ENCODE results near the gene SLC7A4. TPM values are rescaled to one million over a fixed set of nuclear protein-coding genes. Genes with fewer than 3 reads are reported as not detected.

SLC7A4 gene
- total and polyA plus RNA-seq, 2 of the 8 experiments (the other 6 are each of a cell fraction or from before 2014, with no cell fraction given): 0.92 TPM; not detected in 1

DNA sequence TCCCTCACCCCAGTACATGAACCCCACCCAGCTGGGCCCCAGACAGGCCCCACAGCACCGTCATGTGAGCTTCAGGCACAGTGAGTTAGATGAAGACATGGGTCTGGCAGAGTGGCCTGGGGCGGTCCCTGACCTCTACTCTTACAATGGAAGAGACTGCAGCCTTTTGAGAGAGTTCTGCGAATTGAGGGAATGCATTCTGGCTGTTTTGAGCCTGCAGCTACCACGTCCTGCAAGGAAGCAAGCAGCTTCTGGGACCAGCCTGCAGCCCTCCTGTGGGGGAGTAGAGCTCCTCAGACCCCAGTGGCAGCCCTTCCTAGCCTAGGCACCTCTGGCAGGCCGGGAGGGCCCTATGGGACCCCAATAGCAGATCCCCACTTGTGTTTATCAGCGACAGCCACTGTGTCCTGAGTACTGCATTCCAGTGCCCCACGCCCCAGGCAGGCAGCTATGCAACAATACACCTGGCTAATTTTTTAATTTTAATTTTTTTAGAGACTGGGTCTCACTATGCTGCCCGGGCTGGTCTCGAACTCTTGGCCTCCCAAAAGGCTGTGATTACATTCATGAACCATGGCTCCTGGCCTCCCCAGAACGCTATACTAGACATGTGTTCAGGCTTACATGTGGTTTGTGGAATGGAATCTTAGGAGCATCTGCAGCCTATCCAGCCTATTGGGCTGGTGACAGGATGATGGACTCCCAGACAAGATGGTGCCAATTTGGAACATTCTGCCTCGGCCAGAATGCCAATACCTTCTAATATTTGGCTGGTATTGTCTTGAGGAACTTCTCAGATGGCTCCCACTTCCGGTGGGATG is 717 bp upstream of the SLC7A4 start:
- H3K23me2 ChIP-seq (ENCODE audit: low read depth, low read length): peaks cover 9% of the 10 kb centered on the region; the same call in 1 of the 2 replicates
- H4K91ac ChIP-seq (replicated peaks; ENCODE audit: insufficient read length, low read length): no peak overlapping the region
- WGBS, 2 experiments (ENCODE audit: extremely low coverage in 1 of 2, insufficient coverage in 1 of 2, insufficient read length in 1 of 2, insufficient replicate concordance in 2 of 2, low coverage in 1 of 2, low lambda C conversion rate in 2 of 2, missing lambda C conversion rate in 1 of 2): 75% methylated on average over 12 of the region's 12 CpGs; no CpG with 5 or more reads in 1 of the 2 experiments
- no peak overlapping the region for H3K14ac ChIP-seq (ENCODE audit: insufficient read length)
- no peak for FAIRE-seq
- H3K27ac ChIP-seq (ENCODE audit: low read depth, low read length): no peak overlapping the region
- H3K23ac ChIP-seq (ENCODE audit: insufficient read length): no peak overlapping the region
- no peak overlapping the region; the same call in 1 of the 2 replicates for H4K8ac ChIP-seq (ENCODE audit: extremely low read depth, insufficient read depth, low read length)
- no peak overlapping the region for H2AK5ac ChIP-seq (ENCODE audit: low read depth, low read length)
- no peak overlapping the region for H2BK120ac ChIP-seq (replicated peaks; ENCODE audit: low read depth, low read length)
- H3K4me2 ChIP-seq (ENCODE audit: insufficient read depth in 1 of 2, low read depth in 2 of 2, low read length in 2 of 2): peak overlapping the region; percentile 65 to 78
- no peak overlapping the region for H4K5ac ChIP-seq (ENCODE audit: insufficient read length, low read depth, low read length)
- no peaks in the 10 kb centered on the region for H3K79me2 ChIP-seq (ENCODE audit: control insufficient read depth in 1 of 2, insufficient read depth in 2 of 2, low read length in 2 of 2)
- no peak overlapping the region for H2BK5ac ChIP-seq (ENCODE audit: low read depth, low read length)
- no peak overlapping the region for H3K9ac ChIP-seq (replicated peaks in 1 of 4; ENCODE audit: extremely low read depth in 1 of 4, low read depth in 3 of 4, low read length in 3 of 4)
- no peak overlapping the region for H3K56ac ChIP-seq (replicated peaks; ENCODE audit: insufficient read length, low read depth, low read length)
- ChIA-PET POLR2A (ENCODE audit: partially characterized antibody) (no interaction called here), CTCF (ENCODE audit: partially characterized antibody) (interaction anchor here (1.1 to 5.5 kb wide), 4 partner anchors 12 to 19 kb away, joined by 3 to 37 read pairs (median 4); partner anchors contain the start of gene LRRC74B)
- H2BK15ac ChIP-seq (ENCODE audit: low read length): no peak overlapping the region
- no peaks in the 10 kb centered on the region for H4K20me1 ChIP-seq (replicated peaks in 1 of 2; ENCODE audit: control insufficient read depth in 1 of 2, insufficient read depth in 2 of 2, low read length in 2 of 2)
- no peaks in the 10 kb centered on the region for H3K79me1 ChIP-seq (ENCODE audit: low read depth, low read length)
- peaks cover 6 to 31% (median 26%) of the 10 kb centered on the region in 4 experiments for H3K27me3 ChIP-seq (replicated peaks in 1 of 4; ENCODE audit: control insufficient read depth in 3 of 4, extremely low read depth in 1 of 4, insufficient read depth in 3 of 4, low read length in 3 of 4)
- TF ChIP-seq ASH2L (IDR thresholded peaks at IDR 0.05; ENCODE audit: low read length) (peak; percentile 1), SUZ12 (IDR thresholded peaks at IDR 0.05; ENCODE audit: low read length) (peak; percentile 45; the same call in 1 of the 2 replicates), YY1 (IDR thresholded peaks at IDR 0.05; ENCODE audit: low read depth, low read length) (no peak)
- H3K18ac ChIP-seq (ENCODE audit: extremely low read depth, low read length): peak overlapping the region; percentile 32
- H3K4ac ChIP-seq (replicated peaks; ENCODE audit: insufficient read length, low read depth, low read length): no peak overlapping the region
- H3K9me3 ChIP-seq (ENCODE audit: insufficient read depth in 2 of 2, low read depth in 1 of 2, low read length in 1 of 2): no peaks in the 10 kb centered on the region
- peaks cover 0 to 4% (median 2%) of the 10 kb centered on the region in 4 experiments; a peak in 3 of 7 replicates for H3K4me1 ChIP-seq (replicated peaks in 1 of 4; ENCODE audit: control insufficient read depth in 3 of 4, insufficient read depth in 4 of 4, low read length in 3 of 4)
- peak overlapping the region; percentile 45 to 70 (median 49) for H3K4me3 ChIP-seq (ENCODE audit: extremely low read depth in 1 of 4, insufficient read depth in 2 of 4, low read depth in 3 of 4, low read length in 4 of 4)
- 0 out of 2 replicates have a peak overlapping the region, but pooled peaks have one; percentile 39 for H2BK12ac ChIP-seq (ENCODE audit: low read depth, low read length)
- 0 out of 2 replicates have a peak overlapping the region, but pooled peaks have one; percentile 32 for H2BK20ac ChIP-seq (ENCODE audit: low read length)
- no peaks in the 10 kb centered on the region for H3K36me3 ChIP-seq (ENCODE audit: control insufficient read depth in 2 of 4, insufficient read depth in 4 of 4, low read length in 3 of 4)
- H2AFZ ChIP-seq (ENCODE audit: low read length): peak overlapping the region; percentile 89
- DNase-seq (ENCODE audit: low read depth in 1 of 2, low spot score in 2 of 2): no peak

All from H1 (cell line).